ENCODE measurements around the gene MTF2.
"Not testable (repeated sequence)": the region's sequence is repeated elsewhere in the genome, so short reads cannot be mapped to it uniquely, and the experiment has no call there.

The MTF2 gene

GRCh38 chr1:93148001-93148400, 68.9 kb downstream of the MTF2 start:
- no peak for DNase-seq

DNA sequence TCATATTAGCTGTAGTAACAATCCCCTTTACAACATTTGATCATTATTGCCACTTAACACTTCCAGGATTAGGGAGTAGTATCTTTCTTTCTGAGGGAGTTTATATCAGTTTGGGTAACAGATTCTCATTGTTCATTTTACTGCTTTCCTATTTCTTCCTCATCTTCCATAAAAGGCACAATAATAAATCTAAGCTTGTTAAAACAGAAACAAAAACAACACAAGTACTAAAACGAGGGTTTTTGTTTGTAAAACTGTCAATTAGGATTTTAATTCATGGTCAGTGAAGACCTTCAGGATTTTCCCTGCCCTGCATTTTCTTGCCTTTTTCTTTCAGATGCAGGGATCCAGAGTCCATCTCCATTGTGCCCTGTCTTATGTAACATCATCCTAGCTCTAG, 71.6 kb downstream of the MTF2 start:
- no peak for DNase-seq

DNA sequence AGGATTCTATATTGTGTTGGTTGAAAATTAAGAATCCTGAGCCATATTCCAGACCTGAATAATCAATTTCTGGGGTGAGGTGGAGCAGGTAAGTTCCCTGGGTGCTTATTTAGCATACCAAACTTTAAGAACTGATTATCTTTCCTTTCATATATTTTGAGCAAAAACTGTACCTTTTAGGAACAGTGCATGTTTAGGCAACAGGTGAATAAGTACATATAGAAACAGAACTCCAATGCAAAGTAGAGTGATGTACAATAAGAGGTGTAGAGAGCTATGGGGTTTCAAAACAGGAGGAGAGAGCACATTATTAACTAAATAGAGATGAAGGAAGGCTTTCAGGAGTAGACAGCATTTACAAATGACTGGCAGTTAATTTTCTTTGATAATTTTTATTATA, 72.4 kb downstream of the MTF2 start:
- no peak for DNase-seq

DNA sequence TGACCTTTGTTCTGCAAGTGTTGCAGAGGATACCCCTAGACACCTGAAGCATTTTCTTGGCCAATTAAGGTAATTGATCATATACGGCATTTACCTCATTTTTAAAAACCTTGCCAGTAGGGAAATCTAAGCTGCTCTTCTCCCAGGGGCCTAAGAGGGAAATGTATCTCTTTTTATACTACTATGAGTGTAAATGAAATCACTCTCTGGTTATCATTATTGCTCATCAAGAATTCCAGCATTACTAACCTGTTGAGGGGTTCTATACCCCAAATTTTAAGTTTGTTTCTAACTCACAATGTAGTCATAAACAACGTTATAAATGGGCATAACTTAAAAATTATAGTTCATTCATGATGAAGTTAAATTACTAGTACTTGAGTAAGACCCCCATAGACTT, 73.8 kb downstream of the MTF2 start:
- DNase-seq: no peak

- DNase-seq: no peak
These were observed 75.8 kb downstream of the MTF2 start for GRCh38 chr1:93154898-93155297.

- DNase-seq: no peak
These were observed 76.3 kb downstream of the MTF2 start for GRCh38 chr1:93155335-93155734.

GRCh38 chr1:93159337-93159736, 80.3 kb downstream of the MTF2 start:
- DNase-seq: no peak

- not testable (repeated sequence) for DNase-seq
These were observed 84.2 kb downstream of the MTF2 start for GRCh38 chr1:93163314-93163713.

- DNase-seq: no peak
These were observed 85.7 kb downstream of the MTF2 start for GRCh38 chr1:93164816-93165215.

DNA sequence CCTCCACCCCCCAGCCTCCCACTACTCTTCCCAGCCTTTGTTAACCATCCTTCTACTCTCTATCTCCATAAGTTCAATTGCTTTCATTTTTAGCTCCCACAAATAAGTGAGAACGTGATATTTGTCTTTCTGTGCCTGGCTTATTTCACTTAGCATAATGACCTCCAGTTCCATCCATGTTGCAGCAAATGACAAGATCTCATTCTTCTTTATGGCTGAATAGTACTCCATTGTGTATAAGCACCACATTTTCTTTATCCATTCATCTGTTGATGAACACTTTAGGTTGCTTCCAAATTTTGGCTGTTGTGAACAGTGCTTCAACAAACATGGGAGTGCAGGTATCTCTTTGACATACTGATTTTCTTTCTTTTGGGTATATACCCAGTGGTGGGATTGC, 86.8 kb downstream of the MTF2 start:
- not testable (repeated sequence) for DNase-seq

DNA sequence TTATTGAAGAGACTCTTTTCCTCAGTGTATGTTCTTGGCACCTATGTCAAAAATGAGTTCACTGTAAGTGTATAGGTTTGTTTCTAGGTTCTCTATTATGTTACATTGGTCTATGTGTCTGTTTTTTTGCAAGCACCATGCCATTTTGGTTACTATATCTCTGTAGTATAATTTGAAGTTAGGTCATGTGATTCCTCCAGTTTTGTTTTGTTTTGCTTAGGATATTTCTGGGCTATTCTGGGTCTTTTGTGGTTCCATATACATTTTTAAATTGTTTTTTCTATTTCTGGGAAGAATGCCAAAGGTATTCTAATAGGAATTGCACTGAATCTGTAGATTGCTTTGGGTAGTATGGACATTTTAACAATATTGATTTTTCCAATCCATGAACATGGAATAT, 87.9 kb downstream of the MTF2 start:
- no peak for DNase-seq

GRCh38 chr1:93170141-93170678, 91.1 kb downstream of the MTF2 start:
- DNase-seq: not testable (repeated sequence)

DNA sequence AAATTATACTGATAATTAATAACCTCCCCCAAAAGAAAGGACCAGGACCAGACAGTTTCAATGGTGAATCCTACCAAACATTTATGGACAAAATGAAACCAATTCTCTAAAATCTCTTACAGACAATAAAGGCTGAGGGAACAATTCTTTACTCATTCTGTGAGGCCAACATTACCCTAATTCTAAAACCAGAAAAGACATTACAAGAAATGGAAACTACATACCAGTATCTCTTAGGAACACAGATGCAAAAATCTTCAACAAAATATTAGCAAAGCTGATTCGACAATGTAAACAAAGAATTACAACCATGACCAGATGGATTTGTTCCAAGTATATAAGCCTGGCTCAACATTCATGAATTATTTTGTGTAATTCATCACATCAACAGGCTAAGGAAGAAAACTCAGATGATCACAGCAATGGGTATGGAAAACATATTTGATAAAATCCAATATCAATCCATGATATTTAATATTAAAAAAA, 92.5 kb downstream of the MTF2 start:
- DNase-seq: no peak

- DNase-seq: no peak
These were observed 93.7 kb downstream of the MTF2 start for GRCh38 chr1:93172778-93173177.

DNA sequence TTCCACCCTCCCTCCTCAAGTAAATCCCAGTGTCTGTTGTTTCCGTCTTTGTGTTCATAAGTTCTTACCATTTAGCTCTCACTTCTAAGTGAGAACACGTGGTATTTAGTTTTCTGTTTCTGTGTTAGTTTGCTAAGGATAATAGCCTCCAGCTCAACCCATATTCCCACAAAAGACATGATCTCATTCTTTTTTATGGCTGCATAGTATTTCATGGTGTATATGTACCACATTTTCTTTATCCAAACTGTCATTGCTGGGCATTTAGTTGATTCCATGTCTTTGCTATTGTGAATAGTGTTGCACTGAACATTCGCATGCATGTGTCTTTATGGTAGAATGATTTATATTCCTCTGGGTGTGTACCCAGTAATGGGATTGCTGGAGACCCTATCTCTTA, 95.6 kb downstream of the MTF2 start:
- DNase-seq: not testable (repeated sequence)

- no peak for DNase-seq
These were observed 98.9 kb downstream of the MTF2 start for GRCh38 chr1:93177991-93178390.

DNA sequence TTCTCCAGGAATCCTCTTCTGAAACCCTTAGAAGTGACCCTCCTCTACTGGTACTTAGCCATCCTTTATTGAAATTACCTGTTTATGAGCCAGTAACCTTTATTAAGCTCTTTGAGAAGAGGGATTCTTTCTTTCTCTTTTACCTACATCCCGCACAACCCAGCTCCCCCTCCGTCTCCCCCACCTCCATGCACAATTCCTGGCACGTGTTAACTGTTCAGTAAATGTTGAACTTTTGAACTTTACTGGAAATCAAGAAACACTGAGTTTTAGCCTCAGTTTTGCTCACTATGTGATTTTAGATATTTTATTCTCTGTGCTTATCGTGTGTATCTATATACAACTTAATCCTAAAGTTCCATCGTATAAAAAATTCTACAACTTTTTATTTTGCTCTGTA, 99.3 kb downstream of the MTF2 start:
- DNase-seq: no peak

- DNase-seq: peak; percentile 100
These were observed 101.0 kb downstream of the MTF2 start, which contains the start of gene TMED5 for GRCh38 chr1:93179886-93180722. Gene TMED5 (minus strand): TSS chr1:93180413. CDS start chr1:93180242, 171 bp downstream.

- peak; percentile 94 for DNase-seq
These were observed 101.9 kb downstream of the MTF2 start, which contains the start of gene CCDC18 for GRCh38 chr1:93180723-93181613. Gene CCDC18 (plus strand): TSS chr1:93180724. CDS start chr1:93183362, 2,638 bp downstream.

- no peak for DNase-seq
These were observed 107.6 kb downstream of the MTF2 start for GRCh38 chr1:93186667-93187066.

All from DMS53 (cell line).